Activated effector memory CD4-positive, alpha-beta T cell treated with anti-CD3 and anti-CD28 coated beads, Interleukin-2, amount 50 U/mL, for 16 hours (primary cell): ENCODE data around the gene PPP2R2C.

ENCODE experiments used
- DNase-seq: peaks from one replicate; pipeline ENCODE4 v3.0.0-alpha.2; 2020

Gene PPP2R2C

GRCh38 chr4:6467600-6467999 lies 4.8 kb downstream of the PPP2R2C start:
- DNase-seq: peak; percentile 51

GRCh38 chr4:6466756-6467381 lies 5.5 kb downstream of the PPP2R2C start:
- no peak for DNase-seq

GRCh38 chr4:6465955-6466354 lies 6.5 kb downstream of the PPP2R2C start:
- DNase-seq: no peak

- DNase-seq: no peak
Observed at GRCh38 chr4:6464842-6465588, 7.4 kb downstream of the PPP2R2C start.

GRCh38 chr4:6463311-6464289 lies 8.8 kb downstream of the PPP2R2C start:
- DNase-seq: peak; percentile 58

- DNase-seq: peak; percentile 22
Observed at GRCh38 chr4:6461301-6462165, 10.9 kb downstream of the PPP2R2C start.

- peak; percentile 49 for DNase-seq
Observed at GRCh38 chr4:6460876-6461275, 11.5 kb downstream of the PPP2R2C start.

GRCh38 chr4:6458528-6458927 lies 13.9 kb downstream of the PPP2R2C start:
- no peak for DNase-seq

GRCh38 chr4:6456450-6456849 lies 16.0 kb downstream of the PPP2R2C start:
- DNase-seq: peak; percentile 50

- no peak for DNase-seq
Observed at GRCh38 chr4:6454112-6454910, 18.1 kb downstream of the PPP2R2C start.

GRCh38 chr4:6453688-6453990 lies 18.8 kb downstream of the PPP2R2C start:
- DNase-seq: no peak

- DNase-seq: no peak
Observed at GRCh38 chr4:6452897-6453687, 19.3 kb downstream of the PPP2R2C start.

- DNase-seq: no peak
Observed at GRCh38 chr4:6452116-6452896, 20.1 kb downstream of the PPP2R2C start.

GRCh38 chr4:6451309-6451708 lies 21.1 kb downstream of the PPP2R2C start:
- DNase-seq: no peak

GRCh38 chr4:6450709-6451108 lies 21.7 kb downstream of the PPP2R2C start:
- no peak for DNase-seq

GRCh38 chr4:6449746-6450369 lies 22.6 kb downstream of the PPP2R2C start:
- DNase-seq: no peak

- DNase-seq: no peak
Observed at GRCh38 chr4:6449335-6449734, 23.1 kb downstream of the PPP2R2C start.

- DNase-seq: no peak
Observed at GRCh38 chr4:6448476-6449170, 23.8 kb downstream of the PPP2R2C start.

GRCh38 chr4:6447672-6448171 lies 24.7 kb downstream of the PPP2R2C start:
- no peak for DNase-seq
